GM21576 (cell line): ENCODE results near the gene CAMK2B.
"Not testable (repeated sequence)": the region's sequence is repeated elsewhere in the genome, so short reads cannot be mapped to it uniquely, and the experiment has no call there.

Experiments
- ATAC-seq: cut with Tn5 transposase; IDR thresholded peaks from one replicate; pipeline ENCODE4 v1.9.1; 2021; ENCODE audit warnings: mild to moderate bottlenecking, moderate library complexity; ENCODE audit not compliant: unreplicated experiment

CAMK2B gene

DNA sequence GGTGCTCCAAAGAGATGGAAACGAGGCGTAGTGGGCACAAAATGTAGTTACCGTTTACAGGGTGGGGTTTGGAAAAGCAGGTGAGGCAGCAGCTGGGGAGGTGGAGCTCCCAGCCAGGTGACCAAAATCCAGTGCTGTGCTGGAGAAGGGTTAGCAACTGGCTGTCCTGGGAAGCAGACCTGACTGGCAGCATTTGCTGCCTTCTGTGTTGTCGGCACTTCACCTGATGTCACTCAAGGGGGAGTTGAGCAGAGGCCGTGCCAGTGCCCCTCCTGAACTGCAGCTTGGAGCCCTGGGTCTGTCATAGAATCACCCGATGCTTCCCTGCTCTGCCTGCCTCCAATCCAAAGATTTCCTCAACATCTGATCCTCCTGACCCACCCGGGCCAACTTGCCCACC, 148.9 kb downstream of the CAMK2B start:
- no peak for ATAC-seq

DNA sequence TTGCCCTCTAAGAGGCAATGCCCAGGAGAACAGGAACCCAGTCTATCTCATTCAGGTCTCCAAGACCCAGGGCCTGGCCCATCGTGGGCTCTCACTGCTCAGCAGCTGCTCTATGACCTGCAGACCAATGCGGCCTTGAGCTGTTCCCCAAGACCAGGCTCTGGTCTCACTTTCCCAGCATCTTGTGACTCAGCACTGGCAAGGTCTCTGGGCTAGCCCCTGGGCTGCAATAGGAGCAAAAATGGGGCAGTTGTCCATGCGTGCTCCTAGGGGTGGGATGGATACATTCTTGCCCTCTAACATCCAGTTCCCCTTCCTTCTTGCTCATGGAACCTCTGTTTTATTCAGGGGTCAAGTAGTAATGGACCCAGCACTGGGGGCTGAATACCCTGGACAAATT, 149.7 kb downstream of the CAMK2B start:
- ATAC-seq = no peak

DNA sequence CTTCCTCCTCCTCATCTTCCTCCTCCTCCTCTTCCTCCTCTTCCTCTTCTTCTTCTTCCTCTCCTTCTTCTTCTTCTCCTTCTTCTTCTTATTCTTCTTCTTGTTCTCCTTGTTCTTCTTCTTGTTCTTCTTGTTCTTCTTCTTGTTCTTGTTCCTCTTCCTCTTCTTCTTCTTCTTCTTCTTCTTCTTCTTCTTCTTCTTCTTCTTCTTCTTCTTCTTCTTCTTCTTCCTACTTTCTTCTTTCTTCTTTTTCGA, 150.8 kb downstream of the CAMK2B start:
- not testable (repeated sequence) for ATAC-seq

DNA sequence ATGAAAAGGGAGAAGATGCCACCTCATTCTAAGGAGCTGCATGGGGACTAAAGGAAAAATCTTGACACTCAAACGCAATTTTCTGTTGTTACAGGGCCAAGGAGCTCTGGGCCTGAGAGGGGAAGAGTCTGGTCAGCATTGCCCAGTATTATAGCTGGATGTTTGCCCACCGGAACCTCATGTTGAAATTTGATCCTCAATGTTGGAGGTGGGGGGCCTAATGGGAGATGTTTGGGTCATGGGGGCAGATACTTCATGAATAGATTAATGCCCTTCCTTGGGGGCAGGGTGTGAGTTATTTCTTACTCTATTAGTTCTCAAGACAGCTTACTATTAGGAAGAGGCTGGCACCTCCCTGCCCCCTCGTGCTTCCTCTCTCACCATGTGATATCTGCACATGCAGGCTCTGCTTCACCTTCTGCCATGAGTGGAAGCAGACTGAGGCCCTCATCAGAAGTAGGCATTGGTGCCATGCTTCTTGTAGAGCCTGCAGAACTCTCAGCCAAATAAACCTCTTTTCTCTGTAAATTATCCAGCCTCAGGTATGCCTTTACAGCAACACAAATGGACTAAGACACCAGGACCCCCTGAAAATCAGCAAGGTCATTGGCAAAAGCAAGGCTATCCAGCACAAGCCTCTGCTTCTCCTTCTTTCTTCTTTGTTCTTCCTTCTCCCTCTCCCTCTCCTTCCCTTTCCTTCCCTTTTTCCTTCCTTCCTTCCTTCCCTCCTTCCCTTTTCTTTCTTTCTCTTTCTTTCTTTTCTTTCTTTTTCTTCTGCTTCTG, 151.3 kb downstream of the CAMK2B start:
- no peak for ATAC-seq

GRCh38 chr7:44172803-44173424, 152.5 kb downstream of the CAMK2B start:
- ATAC-seq = no peak

DNA sequence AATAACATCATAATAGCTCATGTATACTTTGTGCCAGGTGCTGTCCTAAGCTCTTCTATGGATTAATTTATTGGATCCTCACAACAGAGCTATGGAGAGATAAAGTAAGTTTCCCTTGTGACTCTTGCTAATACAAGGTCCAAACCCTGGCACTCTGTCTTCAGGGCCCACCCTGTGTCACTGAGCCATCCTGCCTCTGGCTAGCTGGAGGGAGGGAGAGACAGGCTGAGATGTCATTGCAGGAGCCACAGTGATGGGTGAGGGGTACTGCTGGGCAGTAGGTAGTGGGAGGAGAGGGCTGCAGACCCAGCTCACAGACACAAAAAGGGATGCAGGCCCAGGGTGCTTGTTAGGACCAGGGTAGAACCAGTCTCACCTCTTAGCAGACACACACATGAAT, 153.0 kb downstream of the CAMK2B start:
- ATAC-seq = no peak

DNA sequence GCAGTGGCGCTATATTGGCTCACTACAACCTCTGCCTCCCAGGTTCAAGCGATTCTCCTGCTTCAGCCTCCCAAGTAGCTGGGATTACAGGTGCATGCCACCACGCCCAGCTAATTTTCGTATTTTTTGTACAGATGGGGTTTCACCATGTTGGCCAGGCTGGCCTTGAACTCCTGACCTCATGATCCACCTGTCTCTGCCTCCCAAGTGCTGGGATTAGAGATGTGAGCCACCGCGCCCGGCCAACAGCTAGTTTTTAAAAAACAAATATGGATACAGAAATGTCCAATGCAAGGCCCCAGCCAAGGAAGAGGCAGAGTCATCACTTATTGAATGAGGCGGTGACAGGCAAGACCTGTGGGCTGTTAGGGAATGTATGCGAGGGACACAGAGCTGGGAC, 153.5 kb downstream of the CAMK2B start:
- not testable (repeated sequence) for ATAC-seq

DNA sequence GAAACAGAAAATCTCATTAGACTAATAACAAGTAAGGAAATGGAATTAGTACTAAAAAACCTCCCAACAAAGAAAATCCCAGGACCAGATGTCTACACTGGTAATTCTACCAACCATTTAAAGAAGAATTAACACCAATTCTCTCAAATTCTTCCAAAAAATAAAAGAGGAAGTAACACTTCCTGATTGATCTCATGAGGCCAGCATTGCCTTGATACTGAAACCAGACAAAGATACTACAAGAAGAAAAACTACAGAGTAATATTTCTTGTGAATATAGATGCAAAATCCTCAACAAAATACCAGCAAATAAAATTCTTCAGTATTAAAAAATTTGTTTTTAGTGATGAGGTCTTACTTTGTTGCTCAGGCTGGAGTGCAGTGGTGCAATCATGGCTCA, 157.5 kb downstream of the CAMK2B start:
- ATAC-seq = no peak
